Endothelial cell (in vitro differentiated cells): Measurements from ENCODE around the gene ITFG2. TPM values are rescaled to one million over a fixed set of nuclear protein-coding genes. Genes with fewer than 3 reads are reported as not detected.
A peak's percentile ranks its signal among the peaks of the same experiment; 100 is the strongest.

ENCODE experiments used
- DNase-seq: peaks from one replicate; pipeline ENCODE4 v3.0.0; 2021; ENCODE audit warnings: low spot score
- H3K27ac Mint-ChIP-seq: one replicate; pipeline ENCODE4 v1.8.0; 2021; ENCODE audit warnings: mixed read lengths, inconsistent platforms; ENCODE audit not compliant: unreplicated experiment
- H3K27me3 Mint-ChIP-seq: one replicate; pipeline ENCODE4 v1.8.0; 2021; ENCODE audit warnings: mild to moderate bottlenecking, moderate library complexity, mixed read lengths, inconsistent platforms; ENCODE audit not compliant: unreplicated experiment
- H3K36me3 Mint-ChIP-seq: one replicate; pipeline ENCODE4 v1.8.0; 2021; ENCODE audit warnings: mild to moderate bottlenecking, low read depth, mixed read lengths, inconsistent platforms; ENCODE audit not compliant: unreplicated experiment
- H3K4me1 Mint-ChIP-seq: one replicate; pipeline ENCODE4 v1.8.0; 2021; ENCODE audit warnings: mild to moderate bottlenecking, mixed read lengths, inconsistent platforms; ENCODE audit not compliant: unreplicated experiment
- H3K4me3 Mint-ChIP-seq: one replicate; pipeline ENCODE4 v1.8.0; 2021; ENCODE audit warnings: mild to moderate bottlenecking, mixed read lengths, inconsistent platforms; ENCODE audit not compliant: unreplicated experiment
- H3K9me3 Mint-ChIP-seq: one replicate; pipeline ENCODE4 v1.8.0; 2021; ENCODE audit warnings: mixed read lengths, inconsistent platforms; ENCODE audit not compliant: unreplicated experiment
- total RNA-seq: library from RNA; stranded (reverse); fragmentation: NEBNext Ultra II Directional; extraction: Animal tissue kit (Norgen Biotek cat#: 25700); gene quantifications from one replicate; pipeline ENCODE4 v1.2.1, GENCODE V29; 2021; ENCODE audit not compliant: unreplicated experiment
- TF ChIP-seq, protein P1 (sequence below): fragments of 200-600 bp; sonication (generic); IDR thresholded peaks from one replicate; pipeline ENCODE4 v1.5.0; 2021; ENCODE audit warnings: antibody characterized with exemption; ENCODE audit not compliant: unreplicated experiment

ITFG2 gene
- total RNA-seq, 1 donor from 2014 or later: 16.3 TPM

- no peak overlapping the region for H3K4me3 Mint-ChIP-seq
- DNase-seq: no peak
- H3K27ac Mint-ChIP-seq: no peak overlapping the region
- H3K4me1 Mint-ChIP-seq: peaks cover 16% of the 10 kb centered on the region
- H3K9me3 Mint-ChIP-seq: no peaks in the 10 kb centered on the region
- TF ChIP-seq, protein P1, sequence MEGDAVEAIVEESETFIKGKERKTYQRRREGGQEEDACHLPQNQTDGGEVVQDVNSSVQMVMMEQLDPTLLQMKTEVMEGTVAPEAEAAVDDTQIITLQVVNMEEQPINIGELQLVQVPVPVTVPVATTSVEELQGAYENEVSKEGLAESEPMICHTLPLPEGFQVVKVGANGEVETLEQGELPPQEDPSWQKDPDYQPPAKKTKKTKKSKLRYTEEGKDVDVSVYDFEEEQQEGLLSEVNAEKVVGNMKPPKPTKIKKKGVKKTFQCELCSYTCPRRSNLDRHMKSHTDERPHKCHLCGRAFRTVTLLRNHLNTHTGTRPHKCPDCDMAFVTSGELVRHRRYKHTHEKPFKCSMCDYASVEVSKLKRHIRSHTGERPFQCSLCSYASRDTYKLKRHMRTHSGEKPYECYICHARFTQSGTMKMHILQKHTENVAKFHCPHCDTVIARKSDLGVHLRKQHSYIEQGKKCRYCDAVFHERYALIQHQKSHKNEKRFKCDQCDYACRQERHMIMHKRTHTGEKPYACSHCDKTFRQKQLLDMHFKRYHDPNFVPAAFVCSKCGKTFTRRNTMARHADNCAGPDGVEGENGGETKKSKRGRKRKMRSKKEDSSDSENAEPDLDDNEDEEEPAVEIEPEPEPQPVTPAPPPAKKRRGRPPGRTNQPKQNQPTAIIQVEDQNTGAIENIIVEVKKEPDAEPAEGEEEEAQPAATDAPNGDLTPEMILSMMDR: no peak
- peaks cover 1% of the 10 kb centered on the region for H3K27me3 Mint-ChIP-seq
- H3K36me3 Mint-ChIP-seq: no peaks in the 10 kb centered on the region
Measured at GRCh38 chr12:2842948-2843347, 30.5 kb downstream of the ITFG2 start.

DNA sequence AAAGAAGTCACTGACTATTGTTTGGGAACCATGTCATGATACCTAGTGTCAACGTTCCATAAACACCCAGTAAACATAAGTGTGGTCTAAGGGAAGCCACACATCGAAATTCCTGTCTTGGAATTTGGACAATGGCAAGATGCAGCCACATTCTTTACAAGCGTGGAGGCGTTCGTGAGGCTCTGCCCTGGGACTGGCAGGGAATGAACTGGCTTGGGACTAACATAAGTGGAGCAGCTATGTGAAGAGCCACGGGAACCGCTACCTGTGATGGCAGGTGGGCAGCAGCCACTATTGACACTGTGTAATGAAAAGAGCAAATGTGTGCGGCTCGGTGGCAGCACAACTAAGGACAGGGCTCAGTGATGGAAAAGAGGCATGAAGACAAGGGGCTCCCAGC is 32.3 kb downstream of the ITFG2 start:
- no peak for DNase-seq
- Mint-ChIP-seq H3K4me1 (peaks cover 16% of the 10 kb centered on the region), H3K36me3 (peaks cover 3% of the 10 kb centered on the region), H3K9me3 (no peaks in the 10 kb centered on the region), H3K27ac (peak overlapping the region; percentile 62), H3K4me3 (peak overlapping the region; percentile 56), H3K27me3 (peaks cover 1% of the 10 kb centered on the region)
- TF ChIP-seq, protein P1: no peak

DNA sequence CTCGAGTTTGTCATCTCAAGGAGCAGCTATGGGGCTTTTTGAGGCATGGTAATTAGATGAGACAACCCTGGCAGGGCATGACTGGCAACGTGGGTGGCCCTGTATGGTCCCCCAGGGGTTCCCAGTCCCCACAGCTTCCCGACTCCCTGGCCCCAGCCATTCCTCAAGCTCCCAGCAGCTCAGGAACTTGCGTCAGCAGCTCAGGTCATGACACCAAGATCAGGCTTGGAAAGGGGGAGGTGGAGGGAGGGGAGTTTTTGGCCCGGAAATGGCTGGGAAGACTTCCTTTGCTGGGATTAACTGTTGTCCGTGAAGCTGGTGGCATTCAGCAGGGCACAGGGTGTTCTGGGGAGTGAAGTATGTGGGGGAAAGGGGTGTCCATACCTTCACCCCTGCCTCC is 32.8 kb downstream of the ITFG2 start:
- peak; percentile 18 for DNase-seq
- Mint-ChIP-seq H3K4me1 (peaks cover 16% of the 10 kb centered on the region), H3K9me3 (no peaks in the 10 kb centered on the region), H3K36me3 (peaks cover 3% of the 10 kb centered on the region), H3K27me3 (peaks cover 1% of the 10 kb centered on the region), H3K27ac (no peak overlapping the region), H3K4me3 (no peak overlapping the region)
- TF ChIP-seq, protein P1: no peak

GRCh38 chr12:2851931-2852330 is 39.5 kb downstream of the ITFG2 start:
- Mint-ChIP-seq H3K4me1 (no peaks in the 10 kb centered on the region), H3K27me3 (peaks cover 8% of the 10 kb centered on the region), H3K27ac (no peak overlapping the region), H3K4me3 (no peak overlapping the region), H3K9me3 (no peaks in the 10 kb centered on the region), H3K36me3 (peaks cover 3% of the 10 kb centered on the region)
- DNase-seq: no peak
- TF ChIP-seq, protein P1: no peak

- Mint-ChIP-seq H3K4me1 (no peaks in the 10 kb centered on the region), H3K27me3 (peaks cover 6% of the 10 kb centered on the region), H3K4me3 (no peak overlapping the region), H3K27ac (no peak overlapping the region), H3K9me3 (no peaks in the 10 kb centered on the region), H3K36me3 (peaks cover 3% of the 10 kb centered on the region)
- TF ChIP-seq, protein P1: peak; percentile 72
- peak; percentile 93 for DNase-seq
Measured at GRCh38 chr12:2853626-2854025, 41.2 kb downstream of the ITFG2 start.
